Ureter (tissue), 1 donor: ENCODE data around the gene WDFY4. TPM values are rescaled to one million over a fixed set of nuclear protein-coding genes. Genes with fewer than 3 reads are reported as not detected.

Source experiments
- DNase-seq: peaks from one replicate; pipeline ENCODE4 v3.0.0-alpha.2; 2020; ENCODE audit warnings: low spot score
- total RNA-seq: library from RNA; stranded (reverse); gene quantifications from one replicate; pipeline ENCODE4 v1.2.4, GENCODE V29; 2023
- donor health status: DM: yes; HTN: yes; CAD: no.

WDFY4 gene
- total RNA-seq, 1 donor from 2014 or later, result 7.0 TPM

- DNase-seq, result no peak
These were observed 339.1 kb downstream of the WDFY4 start for GRCh38 chr10:49023752-49024151.

- no peak for DNase-seq
These were observed 339.8 kb downstream of the WDFY4 start for GRCh38 chr10:49024484-49024883.

GRCh38 chr10:49025347-49025983 lies 340.8 kb downstream of the WDFY4 start:
- no peak for DNase-seq

GRCh38 chr10:49028639-49029038 lies 344.0 kb downstream of the WDFY4 start:
- no peak for DNase-seq

GRCh38 chr10:49029666-49030065 lies 345.0 kb downstream of the WDFY4 start:
- no peak for DNase-seq

Other genes with a start within 250 kb of the WDFY4 start
- gene ARHGAP22, start 79.8 kb upstream of the WDFY4 start, total RNA-seq, result 4.6 TPM